Measurements from ENCODE around the gene SLC6A16. TPM values are rescaled to one million over a fixed set of nuclear protein-coding genes. Genes with fewer than 3 reads are reported as not detected.
"Not testable (repeated sequence)": the region's sequence is repeated elsewhere in the genome, so short reads cannot be mapped to it uniquely, and the experiment has no call there.

The SLC6A16 gene
- total RNA-seq, 1 donor from 2014 or later, result 0.92 TPM

DNA sequence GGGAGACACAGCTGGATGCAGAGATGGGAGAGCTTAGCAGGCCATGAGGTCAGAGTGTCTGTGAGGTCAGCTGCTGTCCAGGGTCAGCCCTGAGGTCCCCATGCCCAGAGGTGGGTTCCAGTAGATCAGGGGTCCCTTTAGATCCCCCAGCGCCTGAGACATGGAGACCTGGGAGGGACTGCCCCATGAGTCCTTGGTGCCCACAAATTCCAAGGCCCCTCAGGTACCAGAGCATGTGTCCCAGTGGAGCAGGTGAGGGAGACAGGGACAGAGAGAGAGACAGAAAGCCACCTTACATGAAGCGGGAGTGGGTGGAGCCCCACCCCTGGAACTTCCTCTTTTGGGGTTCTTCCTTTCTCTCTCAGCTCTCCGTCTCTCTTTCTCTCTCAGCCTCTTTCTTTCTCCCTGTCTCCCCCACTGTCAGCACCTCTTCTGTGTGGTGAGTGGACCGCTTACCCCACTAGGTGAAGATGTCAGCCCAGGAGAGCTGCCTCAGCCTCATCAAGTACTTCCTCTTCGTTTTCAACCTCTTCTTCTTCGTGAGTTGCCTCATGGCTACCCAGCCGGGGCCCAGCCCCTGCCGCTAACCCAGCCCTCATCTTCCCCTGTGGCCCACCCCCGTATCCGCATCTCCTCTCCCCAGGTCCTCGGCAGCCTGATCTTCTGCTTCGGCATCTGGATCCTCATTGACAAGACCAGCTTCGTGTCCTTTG lies 10.2 kb upstream of the SLC6A16 start, which contains the start of gene CD37:
Gene CD37 (plus strand): TSS at position 336 of the 713 bp plus-strand sequence. CDS start 135 bp downstream, at position 471.
- ATAC-seq (no peak), DNase-seq (ENCODE audit: missing footprints) (peak; percentile 81)
- intact Hi-C loops (cut with DNase I), result loop anchor here (10.0 kb wide), 1 partner anchor 110 kb away; no protein-coding TSS in a partner anchor

DNA sequence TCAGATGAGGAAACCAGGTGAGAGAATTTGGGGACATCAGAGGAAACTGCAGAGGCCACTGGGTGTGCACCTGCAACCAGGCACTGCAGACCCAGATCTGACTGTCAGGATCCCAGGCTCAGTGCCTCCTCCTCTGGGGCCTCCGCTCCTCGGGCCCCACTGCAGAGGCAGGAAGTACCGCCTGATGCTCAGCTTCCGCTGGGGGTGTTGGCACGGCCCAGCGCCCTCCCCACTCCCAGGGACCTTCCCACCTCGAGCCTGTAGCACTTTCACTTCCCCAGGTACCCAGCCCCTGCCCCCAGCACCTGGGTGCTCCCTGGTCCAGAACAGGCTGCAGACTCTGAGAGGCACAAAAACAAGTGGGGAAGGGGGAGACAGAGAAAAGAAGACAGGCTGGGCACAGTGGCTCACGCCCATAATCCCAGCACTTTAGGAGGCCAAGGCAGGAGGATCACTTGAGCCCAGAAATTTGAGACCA lies 8.9 kb upstream of the SLC6A16 start:
- ATAC-seq (no peak), DNase-seq (ENCODE audit: missing footprints) (peak; percentile 80)
- intact Hi-C loops (cut with DNase I), result loop anchor here (10.0 kb wide), 1 partner anchor 109 kb away; no protein-coding TSS in a partner anchor

DNA sequence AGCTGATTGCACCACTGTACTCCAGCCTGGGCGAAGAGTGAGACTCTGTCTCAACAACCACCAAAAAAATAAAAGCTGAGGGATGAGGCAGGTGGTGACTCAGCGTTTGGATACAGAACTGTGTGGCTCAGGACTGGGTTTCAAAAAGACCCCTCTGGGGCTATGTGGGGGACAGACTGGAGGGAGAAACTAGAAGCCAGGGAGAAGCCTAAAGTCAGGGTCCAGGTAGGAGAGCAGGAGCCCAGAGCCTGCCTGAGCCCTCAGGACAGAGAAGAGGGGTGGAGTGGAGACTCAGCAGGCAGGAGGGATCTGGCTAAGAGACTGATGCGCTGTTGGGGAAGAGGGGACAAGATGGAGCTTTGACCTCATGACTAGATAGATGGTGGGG lies 8.4 kb upstream of the SLC6A16 start:
- DNase-seq (ENCODE audit: missing footprints), result no peak

DNA sequence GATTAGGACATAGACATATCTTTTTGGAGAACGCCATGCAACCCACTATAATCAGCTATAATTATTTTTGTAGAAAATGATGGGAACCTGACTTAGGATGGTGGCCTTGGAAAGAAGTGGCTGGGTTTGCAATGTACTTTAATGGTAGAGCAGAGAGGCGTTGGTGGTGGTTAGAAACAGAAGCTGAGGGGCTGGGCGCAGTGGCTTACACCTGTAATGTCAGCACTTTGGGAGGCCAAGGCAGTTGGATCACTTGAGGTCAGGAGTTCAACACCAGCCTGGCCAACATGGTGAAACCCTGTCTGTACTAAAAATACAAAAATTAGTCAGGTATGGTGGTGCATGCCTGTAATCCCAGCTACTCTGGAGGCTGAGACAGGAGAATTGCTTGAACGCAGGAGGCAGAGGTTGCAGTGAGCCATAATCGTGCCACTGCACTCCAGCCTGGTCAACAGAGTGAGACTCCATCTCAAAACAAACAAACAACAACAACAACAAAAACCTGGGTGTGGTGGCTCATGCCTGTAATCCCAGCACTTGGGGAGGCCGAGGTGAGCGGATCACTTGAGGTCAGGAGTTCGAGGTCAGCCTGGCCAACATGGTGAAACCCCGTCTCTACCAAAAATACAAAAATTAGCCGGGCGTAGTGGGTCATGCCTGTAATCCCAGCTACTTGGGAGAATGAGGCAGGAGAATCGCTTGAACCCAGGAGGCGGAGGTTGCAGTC lies 7.9 kb upstream of the SLC6A16 start:
- ATAC-seq; DNase-seq (ENCODE audit: missing footprints): not testable (repeated sequence)
- intact Hi-C loops (cut with DNase I), result loop anchor here (10.0 kb wide), 1 partner anchor 108 kb away; no protein-coding TSS in a partner anchor

More for the DNA sequence above, 8.4 kb upstream of the SLC6A16 start:
- intact Hi-C loops (cut with DNase I), result loop anchor here (10.0 kb wide), 1 partner anchor 109 kb away; no protein-coding TSS in a partner anchor
- no peak for ATAC-seq

DNA sequence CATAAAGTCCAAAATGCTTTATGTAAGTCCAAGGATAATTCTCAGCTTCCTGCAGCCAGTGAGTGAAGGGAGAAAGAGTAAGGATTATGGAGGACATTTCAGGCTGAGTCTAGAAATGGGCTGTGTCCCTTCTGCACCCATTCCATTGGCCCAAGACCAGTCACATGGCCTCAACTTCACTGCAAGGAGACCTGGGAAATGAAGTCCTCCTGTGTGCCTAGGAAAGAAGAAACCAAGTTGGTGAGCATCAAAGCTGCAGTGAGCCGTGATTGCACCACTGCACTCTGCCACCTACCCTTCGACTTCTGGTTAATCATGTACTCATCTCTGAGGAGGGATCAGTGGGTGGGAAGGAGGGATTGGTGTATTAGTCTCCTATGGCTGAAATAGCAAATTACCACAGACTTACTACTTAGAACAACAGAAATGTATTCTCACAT lies 6.6 kb upstream of the SLC6A16 start:
- no peak for DNase-seq (ENCODE audit: missing footprints)
- intact Hi-C loops (cut with DNase I), result loop anchor here (10.0 kb wide), 1 partner anchor 107 kb away; no protein-coding TSS in a partner anchor
- ATAC-seq, result peak; percentile 71

DNA sequence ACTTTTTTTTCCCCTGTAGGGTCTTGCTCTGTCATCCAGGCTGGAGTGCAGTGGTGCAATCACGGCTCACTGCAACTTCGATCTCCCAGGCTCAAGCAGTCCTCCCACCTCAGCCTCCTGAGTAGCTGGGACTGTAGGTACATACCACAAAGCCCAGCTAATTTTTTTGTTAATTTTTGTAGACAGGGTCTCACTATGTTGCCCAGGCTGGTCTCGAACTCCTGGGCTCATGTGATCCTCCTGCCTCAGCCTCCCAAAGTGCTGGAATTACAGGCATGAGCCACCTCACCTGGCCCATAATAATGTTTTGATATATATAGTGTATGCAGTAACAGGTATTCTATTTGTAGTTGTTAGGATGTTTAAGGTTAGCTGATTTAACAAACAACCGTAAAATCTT lies 6.2 kb upstream of the SLC6A16 start:
- intact Hi-C loops (cut with DNase I), result loop anchor here (10.0 kb wide), 1 partner anchor 106 kb away; no protein-coding TSS in a partner anchor
- not testable (repeated sequence) for DNase-seq (ENCODE audit: missing footprints); ATAC-seq

DNA sequence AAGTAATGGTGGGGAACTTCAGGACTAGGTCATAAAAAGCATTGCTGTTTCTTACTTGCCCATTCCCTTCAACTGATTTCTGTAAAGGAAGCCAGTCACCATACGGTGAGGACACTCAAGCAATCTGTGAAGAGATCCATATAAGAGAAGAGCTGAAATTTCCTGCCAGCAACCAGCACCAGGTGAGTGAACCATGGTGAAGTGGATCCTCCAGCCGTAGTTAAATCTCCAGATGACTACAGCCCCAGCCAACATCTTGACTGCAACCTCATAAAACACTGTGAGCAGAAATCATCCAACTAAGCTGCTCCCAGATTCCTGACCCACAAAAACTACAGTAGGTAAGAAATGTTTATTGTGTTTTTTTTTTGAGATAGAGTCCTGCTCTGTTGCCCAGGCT lies 3.8 kb upstream of the SLC6A16 start:
- intact Hi-C loops (cut with DNase I), result no loop called here
- no peak for DNase-seq (ENCODE audit: missing footprints)
- ATAC-seq, result no peak

DNA sequence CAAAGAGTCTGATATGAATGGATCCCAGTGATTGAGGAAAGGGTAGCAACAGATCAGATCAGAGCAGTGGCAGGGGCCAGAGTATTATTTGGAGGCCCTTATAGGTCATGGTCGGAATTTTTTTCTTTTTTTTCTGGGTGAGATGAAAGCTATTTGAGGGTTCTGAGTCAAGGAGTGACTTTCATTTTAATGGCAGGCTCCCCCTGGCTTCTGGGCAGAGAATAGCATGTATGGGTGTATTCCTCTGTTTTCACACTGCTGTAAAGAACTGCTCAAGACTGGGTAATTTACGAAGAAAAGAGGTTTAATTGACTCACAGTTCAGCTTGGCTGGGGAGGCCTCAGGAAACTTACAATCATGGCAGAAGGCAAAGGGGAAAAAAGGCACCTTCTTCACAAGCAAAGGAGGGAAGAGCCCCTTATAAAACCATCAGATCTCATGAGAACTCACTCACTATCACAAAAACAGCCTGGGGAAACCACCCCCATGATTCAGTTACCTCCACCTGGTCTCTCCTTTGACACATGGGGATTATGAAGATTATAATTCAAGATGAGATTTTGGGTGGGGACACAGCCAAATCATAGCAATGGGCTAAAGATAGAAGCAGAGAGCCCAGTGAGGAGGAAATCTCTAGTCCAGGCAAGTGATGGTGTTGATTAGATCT lies 3.0 kb upstream of the SLC6A16 start:
- ATAC-seq (no peak), DNase-seq (ENCODE audit: missing footprints) (no peak)
- intact Hi-C loops (cut with DNase I), result no loop called here

DNA sequence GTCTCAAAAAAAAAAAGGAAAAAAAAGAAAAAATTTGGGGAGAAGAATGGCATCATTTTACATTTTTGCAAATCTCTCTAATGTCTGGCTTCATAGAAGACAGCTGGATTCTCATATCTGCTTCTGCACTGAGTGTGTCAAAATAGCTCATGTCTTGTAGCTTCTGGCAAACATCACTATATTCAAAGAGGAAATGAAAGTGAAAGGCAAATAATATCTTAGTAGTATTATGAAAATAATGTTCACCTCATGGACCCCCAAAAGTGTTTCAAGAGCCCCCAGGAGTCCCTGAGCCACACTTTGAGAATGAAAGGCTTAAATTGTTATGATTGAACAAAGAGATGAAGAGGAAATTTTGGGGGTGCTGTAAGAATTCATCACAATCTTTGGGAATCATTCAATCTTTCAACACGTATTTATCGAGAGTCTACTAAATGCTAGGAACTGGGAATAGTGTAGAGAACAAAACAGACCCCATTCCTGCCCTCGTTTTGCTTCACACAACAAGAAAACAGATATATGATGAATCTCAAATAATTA lies 1.2 kb upstream of the SLC6A16 start:
- intact Hi-C loops (cut with DNase I), result no loop called here
- no peak for ATAC-seq
- no peak for DNase-seq (ENCODE audit: missing footprints)

DNA sequence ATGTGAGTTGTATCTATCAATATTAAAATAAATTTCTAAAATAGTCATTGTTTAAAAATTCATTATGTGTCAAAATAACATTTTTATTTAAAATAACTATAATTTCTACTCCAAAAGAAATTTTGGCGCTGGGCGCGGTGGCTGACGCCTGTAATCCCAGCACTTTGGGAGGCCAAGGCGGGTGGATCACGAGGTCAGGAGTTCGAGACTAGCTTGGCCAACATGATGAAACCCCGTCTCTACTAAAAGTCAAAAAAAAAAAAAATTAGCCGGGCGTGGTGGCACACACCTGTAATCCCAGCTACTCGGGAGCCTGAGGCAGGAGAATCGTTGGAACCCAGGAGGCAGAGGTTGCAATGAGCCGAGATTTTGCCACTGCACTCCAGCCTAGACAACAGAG lies 765 bp upstream of the SLC6A16 start:
- ATAC-seq; intact Hi-C loops (cut with DNase I); DNase-seq (ENCODE audit: missing footprints): not testable (repeated sequence)

DNA sequence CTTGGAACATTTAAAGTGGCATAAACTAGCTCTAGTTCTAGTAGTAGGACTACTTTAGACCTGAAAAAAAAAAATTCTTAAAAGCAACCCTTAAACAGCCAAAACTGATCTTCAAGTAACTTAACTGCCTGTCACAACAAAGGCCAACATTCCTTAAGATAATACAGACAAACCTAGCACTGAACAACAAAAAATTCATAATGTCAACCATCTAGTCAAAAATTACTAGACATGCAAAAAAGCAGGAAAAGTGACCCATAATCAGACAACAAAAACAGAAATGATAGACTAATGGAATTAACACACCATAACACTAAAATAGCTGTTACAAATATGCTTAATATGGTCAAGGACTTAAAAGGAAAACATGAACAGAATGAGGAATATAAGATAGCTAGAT lies 6.7 kb downstream of the SLC6A16 start:
- intact Hi-C loops (cut with DNase I), result no loop called here

DNA sequence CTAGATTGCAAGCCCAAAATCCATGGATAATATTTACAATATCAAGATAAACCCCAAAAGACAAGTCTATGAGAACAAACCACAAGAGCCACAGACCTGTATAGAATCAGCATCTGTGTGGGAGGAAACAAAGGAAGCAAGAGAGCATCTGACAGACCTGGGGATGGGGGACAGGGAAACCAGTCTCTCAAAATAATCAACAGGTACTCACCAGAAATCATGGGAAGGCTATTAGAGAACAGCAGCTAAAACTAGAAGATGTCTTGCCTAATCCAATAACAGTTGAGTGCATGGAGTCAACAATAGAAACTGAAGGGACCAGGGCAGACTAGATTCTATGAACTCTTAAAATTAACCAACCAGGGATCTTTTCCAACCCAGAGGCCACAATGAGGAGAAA lies 8.7 kb downstream of the SLC6A16 start:
- DNase-seq (ENCODE audit: missing footprints), result no peak
- ATAC-seq, result no peak
- intact Hi-C loops (cut with DNase I), result no loop called here

More for the DNA sequence above, 6.7 kb downstream of the SLC6A16 start:
- DNase-seq (ENCODE audit: missing footprints) (no peak), ATAC-seq (no peak)

DNA sequence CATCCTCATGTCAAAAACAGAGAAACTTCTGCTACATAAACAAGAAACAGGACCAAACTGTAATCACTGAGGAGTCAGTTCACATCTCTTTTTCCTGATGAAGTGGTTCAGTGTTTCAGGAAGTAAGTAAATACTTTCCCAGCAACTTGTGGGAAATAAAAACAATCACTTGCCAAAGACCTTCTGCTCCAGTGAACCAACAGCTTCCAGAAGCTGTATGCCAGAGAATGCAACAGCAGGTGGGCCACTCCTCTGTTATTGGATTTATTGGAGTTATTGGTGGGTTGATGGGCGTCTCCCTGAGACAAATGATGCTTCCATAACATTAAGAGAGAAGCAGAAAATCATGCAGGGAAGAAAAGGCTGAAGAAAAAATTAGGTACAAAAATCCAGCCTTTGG lies 9.9 kb downstream of the SLC6A16 start:
- ATAC-seq, result no peak
- intact Hi-C loops (cut with DNase I), result no loop called here

DNA sequence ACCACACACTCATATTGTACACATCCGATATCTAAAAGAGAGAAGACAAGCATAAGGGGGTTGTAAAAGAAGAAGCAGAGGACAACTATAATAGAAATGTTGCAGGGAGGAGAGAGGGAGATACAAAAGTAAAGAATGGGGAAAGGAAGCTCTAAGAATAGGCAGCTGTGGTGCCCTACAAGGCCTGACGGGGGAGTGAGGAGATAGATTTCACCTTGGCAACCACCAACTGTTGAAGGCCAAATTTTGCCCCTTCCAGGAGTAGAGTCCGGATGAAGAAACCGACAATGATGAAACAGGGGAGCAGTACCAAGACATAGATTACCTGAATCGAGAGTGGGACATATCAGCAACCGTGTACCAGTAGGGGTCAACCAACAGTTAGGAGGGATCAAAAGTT lies 15.9 kb downstream of the SLC6A16 start:
- intact Hi-C loops (cut with DNase I), result no loop called here

More for the DNA sequence above, 9.9 kb downstream of the SLC6A16 start:
- no peak for DNase-seq (ENCODE audit: missing footprints)

DNA sequence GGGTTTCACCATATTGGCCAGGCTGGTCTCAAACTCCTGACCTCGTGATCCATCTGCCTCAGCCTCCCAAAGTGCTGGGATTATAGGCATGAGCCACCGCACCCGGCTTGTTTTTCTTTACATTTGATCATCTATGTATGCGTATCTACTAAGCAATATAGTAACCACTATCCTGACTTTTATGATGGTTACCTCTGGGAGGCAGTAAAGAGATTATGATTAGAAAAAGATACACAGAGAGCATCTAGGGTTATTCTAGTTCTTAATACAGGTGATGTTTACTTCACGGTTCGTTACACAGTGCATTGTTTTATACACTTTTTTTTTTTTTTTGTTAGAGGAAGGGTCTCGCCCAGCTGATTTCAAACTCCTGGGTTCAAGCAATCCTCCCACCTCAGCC lies 18.3 kb downstream of the SLC6A16 start:
- DNase-seq (ENCODE audit: missing footprints); ATAC-seq; intact Hi-C loops (cut with DNase I): not testable (repeated sequence)

More for the DNA sequence above, 15.9 kb downstream of the SLC6A16 start:
- no peak for DNase-seq (ENCODE audit: missing footprints)
- ATAC-seq, result no peak

DNA sequence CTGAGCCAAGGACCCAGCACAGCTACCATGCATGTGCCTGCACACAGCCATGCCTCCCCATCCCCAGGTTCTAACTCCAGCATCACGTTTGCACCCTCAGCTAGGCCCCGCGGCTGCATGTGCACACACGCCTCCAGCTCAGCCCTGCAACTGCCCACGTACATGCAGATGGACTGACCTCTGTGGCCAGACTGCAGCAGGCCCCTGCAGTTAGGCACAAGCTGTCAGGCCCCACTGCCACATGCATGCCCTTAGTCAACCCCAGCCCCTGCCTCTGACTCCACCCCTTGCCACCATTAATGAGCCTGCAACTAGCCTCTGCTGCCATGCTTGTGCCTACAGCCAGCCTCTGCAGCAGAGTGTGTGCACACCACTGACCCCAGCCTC lies 23.1 kb downstream of the SLC6A16 start:
- ATAC-seq (no peak), DNase-seq (ENCODE audit: missing footprints) (no peak)
- intact Hi-C loops (cut with DNase I), result no loop called here

DNA sequence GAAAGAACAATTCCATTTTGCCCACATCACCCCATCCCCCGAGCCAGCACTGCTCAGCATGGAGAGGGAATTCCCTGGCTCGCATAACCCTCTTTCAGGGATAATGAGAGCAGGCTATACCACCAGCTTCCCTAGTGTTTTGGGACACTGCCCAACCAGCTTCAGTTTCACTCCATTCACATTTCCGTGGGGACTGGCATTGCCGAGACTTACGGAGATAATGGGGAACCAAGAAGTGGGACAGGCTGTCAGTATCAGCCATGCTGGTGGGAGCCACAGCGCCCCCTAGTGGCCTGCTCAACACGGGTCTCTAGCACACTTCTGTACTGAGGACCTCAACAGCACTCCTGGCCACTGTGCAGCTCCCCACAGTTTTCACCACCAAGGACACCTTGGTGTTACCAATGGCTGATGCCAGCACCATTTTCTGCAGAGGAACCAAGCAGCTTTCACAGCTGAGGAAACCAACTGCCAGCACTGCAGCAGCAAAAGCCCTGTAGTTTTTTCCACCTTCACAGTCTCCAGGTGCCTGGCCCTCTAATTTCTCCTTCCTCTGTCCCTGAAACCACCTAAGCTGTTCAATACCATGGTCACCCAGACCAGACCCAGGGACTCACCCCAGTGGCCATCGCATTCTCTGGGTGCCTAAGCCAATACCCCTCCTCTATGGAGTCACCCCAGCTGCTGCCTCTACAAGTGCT lies 23.7 kb downstream of the SLC6A16 start:
- ATAC-seq (peak; percentile 86), DNase-seq (ENCODE audit: missing footprints) (peak; percentile 91)
- intact Hi-C loops (cut with DNase I), result no loop called here

DNA sequence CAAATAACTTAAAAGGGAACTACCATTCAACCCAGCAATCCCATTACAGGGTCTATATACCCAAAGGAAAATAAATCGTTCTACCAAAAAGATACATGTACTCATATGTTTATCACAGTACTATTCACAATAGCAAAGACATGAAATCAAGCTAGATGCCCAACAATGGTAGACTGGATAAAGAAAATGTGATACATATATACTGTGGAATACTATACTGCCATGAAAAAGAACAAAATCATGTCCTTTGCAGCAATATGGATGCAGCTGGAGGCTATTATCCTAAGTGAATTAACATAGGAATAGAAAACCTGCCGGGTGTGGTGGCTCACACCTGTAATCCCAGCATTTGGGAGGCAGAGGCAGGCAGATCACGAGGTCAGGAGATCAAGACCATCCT lies 26.3 kb downstream of the SLC6A16 start:
- not testable (repeated sequence) for ATAC-seq

More for the DNA sequence above, 26.3 kb downstream of the SLC6A16 start:
- intact Hi-C loops (cut with DNase I); DNase-seq (ENCODE audit: missing footprints): not testable (repeated sequence)
